WTC11 (cell line): ENCODE results near the gene TLX2. TPM values are rescaled to one million over a fixed set of nuclear protein-coding genes. Genes with fewer than 3 reads are reported as not detected.

ENCODE experiments used
- ATAC-seq: fragments of 200-7000 bp; cut with Tn5 transposase; 2 replicates; pipeline ENCODE4 v1.10.0; 2021; ENCODE audit warnings: mild to moderate bottlenecking, moderate library complexity
- CTCF ChIA-PET: fragments of 300-600 bp; sonication (Branson Sonifier 250); formaldehyde crosslinking; loops from one replicate; lab custom pipeline; 2021; ENCODE audit warnings: antibody characterized with exemption; lab: Charles Lee
- POLR2A ChIA-PET: fragments of 350-600 bp; sonication (Branson Sonifier 250); formaldehyde crosslinking; loops from one replicate; lab custom pipeline; 2021; ENCODE audit warnings: antibody characterized with exemption; lab: Charles Lee
- DNase-seq: peaks from one replicate; pipeline ENCODE4 v3.0.0; 2021; ENCODE audit warnings: low spot score
- H3K27ac Mint-ChIP-seq: 2 replicates; pipeline ENCODE4 v1.8.0; 2021; ENCODE audit warnings: mixed read lengths
- H3K27me3 Mint-ChIP-seq: 2 replicates; pipeline ENCODE4 v1.8.0; 2021; ENCODE audit warnings: low read depth, mild to moderate bottlenecking, moderate library complexity, mixed read lengths
- H3K36me3 Mint-ChIP-seq: 2 replicates; pipeline ENCODE4 v1.8.0; 2021; ENCODE audit warnings: mixed read lengths
- H3K4me1 Mint-ChIP-seq: 2 replicates; pipeline ENCODE4 v1.8.0; 2022; ENCODE audit warnings: mixed read lengths
- H3K4me3 Mint-ChIP-seq: 2 replicates; pipeline ENCODE4 v1.8.0; 2021; ENCODE audit warnings: mild to moderate bottlenecking, moderate library complexity, mixed read lengths
- H3K9me3 Mint-ChIP-seq: 2 replicates; pipeline ENCODE4 v1.8.0; 2021; ENCODE audit warnings: mixed read lengths
- AFF4 ChIP-seq: sonication (generic); formaldehyde crosslinking; IDR thresholded peaks from 2 replicates; pipeline ENCODE4 v1.8.1; 2023; ENCODE audit warnings: mild to moderate bottlenecking, missing genetic modification reagents, borderline replicate concordance
- ARID4B ChIP-seq: sonication (generic); formaldehyde crosslinking; IDR thresholded peaks from 2 replicates; pipeline ENCODE4 v1.8.0; 2023; ENCODE audit warnings: missing genetic modification reagents, mild to moderate bottlenecking, borderline replicate concordance
- ATF2 ChIP-seq: sonication (generic); formaldehyde crosslinking; IDR thresholded peaks from 2 replicates; pipeline ENCODE4 v1.8.1; 2022; ENCODE audit warnings: low read depth, missing genetic modification reagents, borderline replicate concordance
- CBFB ChIP-seq: sonication (generic); formaldehyde crosslinking; IDR thresholded peaks from 2 replicates; pipeline ENCODE4 v1.8.1; 2022; ENCODE audit warnings: mild to moderate bottlenecking, low read depth, missing genetic modification reagents
- CREM ChIP-seq: sonication (generic); formaldehyde crosslinking; IDR thresholded peaks from 2 replicates; pipeline ENCODE4 v1.8.1; 2022; ENCODE audit warnings: mild to moderate bottlenecking, missing genetic modification reagents, moderate library complexity
- ETV6 ChIP-seq: sonication (generic); formaldehyde crosslinking; IDR thresholded peaks from 2 replicates; pipeline ENCODE4 v1.8.1; 2022; ENCODE audit warnings: mild to moderate bottlenecking, missing genetic modification reagents
- FOXJ3 ChIP-seq: sonication (generic); formaldehyde crosslinking; IDR thresholded peaks from 2 replicates; pipeline ENCODE4 v1.9.0; 2021; ENCODE audit warnings: missing genetic modification reagents, mild to moderate bottlenecking, borderline replicate concordance
- FOXP1 ChIP-seq: sonication (generic); formaldehyde crosslinking; IDR thresholded peaks from 2 replicates; pipeline ENCODE4 v1.8.0; 2022; ENCODE audit warnings: missing genetic modification reagents, mild to moderate bottlenecking, moderate library complexity, borderline replicate concordance
- IRF1 ChIP-seq: sonication (generic); formaldehyde crosslinking; IDR thresholded peaks from 2 replicates; pipeline ENCODE4 v1.8.0; 2023; ENCODE audit warnings: missing genetic modification reagents
- MLX ChIP-seq: sonication (generic); formaldehyde crosslinking; IDR thresholded peaks from 2 replicates; pipeline ENCODE4 v1.8.1; 2023; ENCODE audit warnings: mild to moderate bottlenecking, missing genetic modification reagents, moderate library complexity
- NR3C1 ChIP-seq: sonication (generic); formaldehyde crosslinking; conservative IDR thresholded peaks from 2 replicates; pipeline ENCODE4 v1.8.1; 2023; ENCODE audit warnings: low read depth, mild to moderate bottlenecking, missing genetic modification reagents
- RELA ChIP-seq: sonication (generic); formaldehyde crosslinking; IDR thresholded peaks from 2 replicates; pipeline ENCODE4 v1.8.1; 2022; ENCODE audit warnings: missing genetic modification reagents, mild to moderate bottlenecking, borderline replicate concordance
- STAT6 ChIP-seq: sonication (generic); formaldehyde crosslinking; conservative IDR thresholded peaks from 2 replicates; pipeline ENCODE4 v1.8.1; 2023; ENCODE audit warnings: mild to moderate bottlenecking, low read depth, missing genetic modification reagents, moderate library complexity
- TEAD1 ChIP-seq: sonication (generic); formaldehyde crosslinking; IDR thresholded peaks from 2 replicates; pipeline ENCODE4 v1.8.0; 2022; ENCODE audit warnings: mild to moderate bottlenecking, missing genetic modification reagents
- USF1 ChIP-seq: sonication (generic); formaldehyde crosslinking; IDR thresholded peaks from 2 replicates; pipeline ENCODE4 v1.8.0; 2022; ENCODE audit warnings: mild to moderate bottlenecking, missing genetic modification reagents
- USF2 ChIP-seq: sonication (generic); formaldehyde crosslinking; IDR thresholded peaks from 2 replicates; pipeline ENCODE4 v1.8.1; 2023; ENCODE audit warnings: mild to moderate bottlenecking, missing genetic modification reagents, moderate library complexity
- ZNF219 ChIP-seq: sonication (generic); formaldehyde crosslinking; IDR thresholded peaks from 2 replicates; pipeline ENCODE4 v1.8.0; 2023; ENCODE audit warnings: missing genetic modification reagents, mild to moderate bottlenecking, borderline replicate concordance
- ZNF423 ChIP-seq: fragments of 250-450 bp; sonication (Bioruptor Pico); IDR thresholded peaks from 2 replicates; pipeline ENCODE4 v2.1.2; 2022; ENCODE audit warnings: mild to moderate bottlenecking, moderate library complexity
- total RNA-seq: library from RNA; stranded (reverse); gene quantifications from 3 replicates; pipeline ENCODE4 v1.2.3, GENCODE V29; 2021

Gene TLX2
- total RNA-seq, 1 experiment from 2014 or later, result 0.26 TPM

- no peak for ATAC-seq
- CTCF ChIA-PET, result interaction anchor here (0.8 to 6.0 kb wide), 6 partner anchors 10 to 165 kb away, joined by 3 to 43 read pairs (median 6); partner anchors contain the start of genes CCDC142 and TTC31
- Mint-ChIP-seq H3K27me3 (peaks cover 100% of the 10 kb centered on the region), H3K9me3 (no peaks in the 10 kb centered on the region), H3K27ac (no peak overlapping the region), H3K4me1 (peaks cover 54% of the 10 kb centered on the region), H3K36me3 (peaks cover 8% of the 10 kb centered on the region), H3K4me3 (peak overlapping the region; percentile 79)
- DNase-seq, result no peak
- TF ChIP-seq AFF4, result no peak
- TF ChIP-seq USF2 (CRISPR knock-in tag), result no peak
- TF ChIP-seq ATF2, result no peak
- no peak for TF ChIP-seq CBFB
- no peak for TF ChIP-seq FOXJ3 (CRISPR knock-in tag)
- TF ChIP-seq CREM (CRISPR knock-in tag), result no peak
- TF ChIP-seq NR3C1 (CRISPR knock-in tag), result no peak
- TF ChIP-seq STAT6 (CRISPR knock-in tag), result no peak
- no peak for TF ChIP-seq ZNF423
- TF ChIP-seq FOXP1 (CRISPR knock-in tag), result no peak
- POLR2A ChIA-PET, result interaction anchor here (0.6 to 1.5 kb wide), 4 partner anchors 18 to 214 kb away, joined by 3 to 6 read pairs (median 4); partner anchors contain the start of genes CCDC142 and WBP1
These were observed 14.2 kb upstream of the TLX2 start for GRCh38 chr2:74499940-74500577.

- DNase-seq, result no peak
- ChIA-PET POLR2A (interaction anchor here (0.8 to 1.5 kb wide), 2 partner anchors 18 to 43 kb away, joined by 3 to 6 read pairs; partner anchors contain the start of genes CCDC142 and WBP1), CTCF (interaction anchor here (1.7 to 6.0 kb wide), 4 partner anchors 10 to 87 kb away, joined by 5 to 43 read pairs (median 12); partner anchors contain the start of genes CCDC142 and TTC31)
- no peak overlapping the region for H3K4me3 Mint-ChIP-seq
- H3K27me3 Mint-ChIP-seq, result peaks cover 100% of the 10 kb centered on the region
- H3K9me3 Mint-ChIP-seq, result no peaks in the 10 kb centered on the region
- peaks cover 54% of the 10 kb centered on the region for H3K4me1 Mint-ChIP-seq
- ATAC-seq, result no peak
- H3K27ac Mint-ChIP-seq, result no peak overlapping the region
- H3K36me3 Mint-ChIP-seq, result peaks cover 13% of the 10 kb centered on the region
- no peak for TF ChIP-seq IRF1 (CRISPR knock-in tag)
- no peak for TF ChIP-seq RELA
- TF ChIP-seq ETV6, result no peak
- TF ChIP-seq MLX (CRISPR knock-in tag), result no peak
- TF ChIP-seq ARID4B (CRISPR knock-in tag), result no peak
- TF ChIP-seq ZNF219 (CRISPR knock-in tag), result no peak
- TF ChIP-seq USF1 (CRISPR knock-in tag), result no peak
- TF ChIP-seq TEAD1 (CRISPR knock-in tag), result no peak
These were observed 13.7 kb upstream of the TLX2 start for GRCh38 chr2:74500578-74500946.
